Umbilical cord (tissue), 2 donors: ENCODE results near the gene PDE6A. TPM values are rescaled to one million over a fixed set of nuclear protein-coding genes. Genes with fewer than 3 reads are reported as not detected.
A peak's percentile ranks its signal among the peaks of the same experiment; 100 is the strongest.

ENCODE experiments used
- DNase-seq: peaks from one replicate; pipeline ENCODE4 v3.0.0-alpha.2; 2015; ENCODE audit warnings: low spot score
- total RNA-seq: library from RNA; depleted of rRNA; stranded (reverse); fragments of >200 nt; gene quantifications from one replicate; pipeline ENCODE4 v1.2.3, GENCODE V29; 2014; ENCODE audit warnings: low replicate concordance; ENCODE audit not compliant: insufficient read depth

PDE6A gene
- total RNA-seq, 1 donor from 2014 or later: 5.3 TPM

DNA sequence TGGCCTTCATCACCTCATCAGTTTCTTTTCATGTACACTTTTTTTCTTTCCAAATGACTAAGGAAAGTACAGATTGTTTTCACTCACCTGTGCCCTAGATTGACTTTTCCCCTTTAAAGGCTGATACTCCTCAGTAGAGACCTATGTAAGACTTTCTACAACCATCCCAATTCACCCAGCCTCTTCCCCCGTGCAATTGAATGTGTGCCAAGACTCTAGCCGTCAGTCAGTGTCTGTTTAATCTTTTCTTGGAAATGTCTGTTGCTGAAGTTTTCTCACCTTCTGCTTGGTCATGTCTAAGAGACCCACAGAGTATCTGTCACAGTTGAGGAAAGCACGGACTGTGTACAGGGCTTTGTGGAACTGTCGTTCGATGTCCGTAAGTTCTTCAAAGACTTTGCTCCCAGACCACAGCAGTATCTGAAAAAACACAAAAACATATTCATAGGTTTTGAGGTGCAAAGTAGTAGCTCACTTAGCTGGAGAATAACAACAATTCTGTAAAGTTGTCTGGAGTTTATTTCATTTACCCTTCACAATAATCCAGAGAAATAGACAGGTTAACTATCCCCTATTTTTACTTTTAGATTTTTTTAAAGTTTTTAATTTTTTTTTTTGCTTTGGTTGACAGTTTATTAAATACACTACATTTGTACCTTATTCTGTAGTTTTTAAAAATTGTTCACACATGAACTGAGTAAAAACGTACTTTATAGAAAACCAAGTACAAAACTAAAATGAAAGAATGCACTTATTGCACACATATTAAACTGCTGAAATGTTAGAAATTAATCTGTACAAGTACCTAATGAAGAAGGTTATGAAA lies 13.6 kb downstream of the PDE6A start:
- DNase-seq: no peak

DNA sequence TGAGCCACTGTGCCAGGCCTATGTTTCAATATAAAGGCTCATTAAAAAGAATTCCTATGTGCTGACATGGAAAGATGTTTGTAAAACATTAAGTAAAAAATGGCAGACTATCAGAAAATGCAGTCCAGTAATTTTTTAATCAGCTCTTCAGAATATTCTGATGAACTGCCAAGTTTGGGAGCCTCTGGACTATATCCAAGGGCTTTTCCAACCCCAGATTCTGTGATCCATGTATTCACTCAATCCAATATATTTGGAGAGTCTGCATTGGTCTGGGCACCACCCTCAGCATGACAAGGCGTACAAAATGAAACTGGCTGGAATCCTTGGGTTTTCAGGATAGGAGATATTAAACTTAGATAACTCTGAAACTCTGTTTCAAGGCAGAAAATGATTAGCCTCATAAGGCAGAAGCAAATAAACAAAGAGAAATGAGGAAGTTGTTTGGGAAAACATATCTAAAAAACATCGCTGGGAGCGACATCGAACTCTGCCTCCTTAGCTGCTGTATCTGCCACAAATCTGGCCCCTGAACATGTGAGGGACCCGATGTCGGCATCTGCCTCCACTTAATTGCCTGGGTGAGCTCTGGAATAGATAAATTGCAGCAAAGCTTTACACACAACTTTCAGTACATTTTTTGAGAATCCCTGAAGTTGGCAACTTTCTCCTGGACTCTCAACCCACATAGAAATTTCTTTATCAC lies 14.4 kb downstream of the PDE6A start:
- no peak for DNase-seq

DNA sequence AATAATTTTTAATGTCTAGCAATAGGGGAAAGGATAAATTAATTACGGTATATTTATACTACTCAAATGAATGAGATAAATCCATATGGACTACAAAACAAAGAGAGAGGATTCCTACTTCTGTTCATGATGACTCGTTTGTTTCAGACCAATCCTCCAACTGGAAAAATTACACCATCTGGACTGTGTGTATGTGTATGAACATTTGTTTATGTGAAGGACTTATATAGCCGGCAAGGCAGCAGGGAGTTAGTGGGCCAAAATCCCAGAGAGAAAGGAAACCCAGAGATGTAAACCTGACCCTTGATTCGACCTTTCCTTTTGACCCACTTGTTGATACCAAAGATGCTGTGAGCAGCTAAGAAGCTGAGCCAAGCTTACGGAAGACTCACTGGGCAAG lies 20.1 kb downstream of the PDE6A start:
- no peak for DNase-seq

DNA sequence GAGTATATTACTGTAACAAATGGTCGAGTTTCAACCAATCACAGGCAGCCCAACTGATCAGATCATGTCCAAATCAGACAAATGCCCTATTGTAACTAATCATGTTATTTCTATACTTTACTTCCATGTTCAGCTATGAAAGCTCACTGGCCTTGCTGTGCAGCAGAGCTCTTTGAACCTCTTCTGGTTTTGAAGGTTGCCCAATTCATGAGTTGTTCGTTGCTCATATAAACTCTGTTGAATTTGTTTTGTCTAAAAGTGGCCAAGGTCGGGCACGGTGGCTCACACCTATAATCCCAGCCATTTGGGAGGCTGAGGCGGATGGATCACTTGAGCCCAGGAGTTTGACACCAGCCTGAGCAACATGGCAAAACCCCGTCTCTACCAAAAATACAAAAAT lies 21.6 kb downstream of the PDE6A start:
- DNase-seq: no peak

DNA sequence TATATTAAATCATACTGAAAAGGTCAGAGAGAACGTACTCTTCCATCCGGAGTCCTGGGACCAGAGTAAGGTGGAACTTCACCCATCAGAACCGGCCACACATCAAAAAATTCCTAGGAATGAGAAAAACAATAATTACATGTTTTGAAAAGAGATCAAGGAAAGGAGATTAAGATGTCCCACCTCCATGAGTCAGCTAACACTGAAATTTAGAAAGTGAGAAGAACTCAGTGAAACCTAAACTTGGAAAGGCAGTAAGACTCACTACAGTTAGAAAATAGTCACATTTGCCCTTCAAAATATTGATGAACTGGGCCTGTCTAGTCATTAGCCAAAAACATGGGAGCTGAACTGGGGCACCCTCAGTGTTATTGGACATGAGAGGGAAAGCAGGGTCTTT lies 23.0 kb downstream of the PDE6A start:
- no peak for DNase-seq

DNA sequence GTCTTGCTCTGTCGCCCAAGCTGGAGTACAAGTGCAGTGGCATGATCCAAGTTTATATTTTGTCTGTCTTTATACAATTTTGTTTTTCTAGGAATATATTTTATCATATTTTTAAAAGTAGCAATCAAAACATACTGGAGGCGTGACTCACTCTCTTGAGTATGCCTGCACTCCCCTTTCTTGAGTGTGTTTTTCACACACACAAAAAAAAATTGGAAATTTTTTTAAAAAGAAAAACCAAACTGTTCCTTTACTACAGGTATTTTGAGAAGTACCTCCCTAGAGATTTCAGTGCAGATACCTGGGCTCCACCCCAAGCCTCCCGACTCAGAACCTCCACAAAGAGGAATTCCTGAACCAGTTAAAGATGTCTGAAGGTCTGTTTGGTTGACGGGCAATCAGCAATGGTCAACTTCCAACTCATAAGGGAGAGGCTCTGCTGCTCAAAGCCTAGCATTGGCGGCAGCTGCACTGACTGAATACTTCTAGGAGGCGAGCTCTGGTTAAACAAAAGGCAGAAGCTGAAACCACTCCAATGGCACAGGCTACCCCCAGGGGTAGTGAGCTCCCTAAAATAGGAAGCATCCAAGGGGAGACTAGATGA lies 27.4 kb downstream of the PDE6A start:
- no peak for DNase-seq

DNA sequence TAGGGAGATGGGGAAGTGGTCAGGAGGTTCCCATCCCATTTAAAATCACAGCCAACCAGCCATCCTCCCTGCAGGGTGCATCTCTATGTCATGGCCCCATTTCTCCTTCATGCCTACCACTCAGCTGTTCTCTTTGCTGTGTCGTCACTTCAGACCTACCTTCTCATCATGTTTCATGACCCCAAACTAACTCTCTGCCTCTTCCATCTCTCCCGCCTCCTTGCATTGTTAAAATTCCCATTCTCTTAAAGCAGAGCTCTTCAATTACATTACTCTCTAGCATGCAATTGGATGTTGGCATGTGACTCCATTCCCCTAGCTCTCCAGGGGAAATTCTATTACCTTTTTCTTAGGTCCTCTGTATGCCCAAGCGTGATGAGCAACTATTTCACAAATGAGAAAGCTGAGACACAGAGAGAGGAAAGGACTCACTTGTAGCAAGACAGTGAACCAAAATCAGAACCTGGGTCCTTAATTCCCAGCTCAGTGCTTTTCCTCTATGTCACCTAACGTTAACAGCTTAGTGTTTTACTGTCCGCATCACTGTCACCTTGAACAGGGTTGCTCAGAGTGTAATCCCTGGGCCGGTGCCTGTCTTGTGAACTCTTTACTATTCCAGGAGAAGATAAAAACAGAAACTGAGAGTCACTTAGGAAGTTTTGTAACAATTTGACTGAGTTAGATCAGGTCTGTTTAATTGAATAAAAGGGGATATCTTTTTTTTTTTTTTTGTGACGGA lies 28.1 kb downstream of the PDE6A start:
- no peak for DNase-seq

- peak; percentile 65 for DNase-seq
These were observed 29.0 kb downstream of the PDE6A start for GRCh38 chr5:149915392-149916260.

- DNase-seq: no peak
These were observed 30.9 kb downstream of the PDE6A start for GRCh38 chr5:149913436-149914419.

GRCh38 chr5:149912226-149912871 lies 32.2 kb downstream of the PDE6A start:
- DNase-seq: no peak

GRCh38 chr5:149911031-149911430 lies 33.6 kb downstream of the PDE6A start:
- no peak for DNase-seq

DNA sequence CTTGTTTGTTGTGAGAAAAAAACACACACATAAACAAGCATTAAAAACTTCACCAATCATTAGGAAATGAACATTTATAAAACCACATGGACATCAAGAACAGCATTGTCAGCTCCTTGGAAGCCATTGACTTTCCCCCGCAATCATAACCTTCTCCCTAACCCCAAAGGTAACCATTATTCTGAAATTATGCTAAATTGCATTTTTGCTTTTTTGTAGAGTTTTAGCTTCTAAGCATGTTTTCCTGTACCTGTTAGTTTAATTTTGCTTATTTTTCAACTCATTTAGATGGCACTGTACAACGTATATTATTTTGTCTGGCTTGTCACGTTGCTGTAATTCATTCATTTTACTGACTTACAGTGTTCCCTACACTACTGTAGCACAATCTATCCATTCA lies 36.8 kb downstream of the PDE6A start:
- DNase-seq: no peak

DNA sequence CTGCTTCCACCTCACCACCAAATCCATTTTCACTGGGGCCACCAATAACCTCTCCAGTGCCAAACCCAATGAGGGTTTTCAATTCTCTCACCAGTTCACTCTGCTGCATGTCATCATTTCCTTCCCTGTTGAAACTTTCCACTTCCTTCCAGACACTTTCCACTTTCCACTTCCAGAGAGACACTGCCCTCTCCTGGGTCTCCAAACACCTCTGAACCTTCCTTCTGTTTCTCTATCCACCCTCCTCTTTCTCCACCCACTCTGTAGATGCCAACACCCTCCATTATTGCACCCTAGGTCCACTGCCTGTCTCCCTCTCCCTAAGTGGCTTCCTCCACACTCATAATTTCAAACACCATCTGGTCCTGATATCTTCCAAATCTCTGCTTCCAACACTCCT lies 39.6 kb downstream of the PDE6A start:
- no peak for DNase-seq

DNA sequence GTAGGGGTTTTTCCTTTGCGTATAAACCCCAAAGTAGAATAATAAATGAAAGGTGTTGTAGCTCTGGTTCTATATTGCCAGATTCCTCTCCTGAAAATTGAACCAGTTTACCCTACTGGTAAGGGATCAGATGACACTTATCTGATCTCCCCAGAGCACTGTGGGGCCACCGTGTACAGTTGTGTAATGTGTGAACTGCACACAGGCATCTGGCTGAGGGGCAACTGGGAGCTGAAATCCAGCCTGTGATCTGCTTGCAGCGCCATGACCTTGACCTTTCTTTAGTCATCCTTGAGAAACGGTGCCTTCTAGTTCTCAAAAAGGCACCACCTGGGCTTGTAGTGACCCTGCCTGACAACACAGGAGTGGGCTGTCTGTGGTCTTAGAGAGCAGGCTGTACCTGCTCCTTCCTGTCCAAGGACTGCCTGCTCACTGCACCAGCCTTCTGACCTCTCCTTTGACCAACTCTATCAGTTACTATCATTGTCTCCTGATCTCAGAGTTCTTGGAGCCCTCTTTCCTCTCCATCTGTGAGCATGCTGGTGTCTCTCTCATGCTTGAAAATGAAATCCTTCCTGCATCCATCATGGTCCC lies 40.2 kb downstream of the PDE6A start:
- no peak for DNase-seq

DNA sequence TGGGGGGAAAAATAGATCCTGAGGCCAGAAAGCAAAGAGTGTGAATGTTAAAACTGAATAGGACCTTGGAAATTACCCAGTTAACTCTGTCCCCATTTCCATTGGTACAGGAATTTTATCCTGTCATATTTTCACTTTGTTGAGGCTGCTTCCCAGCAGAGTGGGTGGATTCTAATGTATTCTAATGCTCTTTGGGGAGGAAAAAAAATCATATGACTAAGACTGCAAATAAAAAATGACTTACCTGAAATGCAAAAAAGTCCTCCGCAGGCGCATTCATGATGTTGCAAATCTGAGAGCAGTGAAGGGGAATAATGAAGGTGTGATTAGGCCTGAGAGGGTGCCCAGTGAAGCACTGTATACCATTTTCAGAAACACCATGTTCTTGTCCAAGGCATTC lies 41.2 kb downstream of the PDE6A start:
- no peak for DNase-seq

DNA sequence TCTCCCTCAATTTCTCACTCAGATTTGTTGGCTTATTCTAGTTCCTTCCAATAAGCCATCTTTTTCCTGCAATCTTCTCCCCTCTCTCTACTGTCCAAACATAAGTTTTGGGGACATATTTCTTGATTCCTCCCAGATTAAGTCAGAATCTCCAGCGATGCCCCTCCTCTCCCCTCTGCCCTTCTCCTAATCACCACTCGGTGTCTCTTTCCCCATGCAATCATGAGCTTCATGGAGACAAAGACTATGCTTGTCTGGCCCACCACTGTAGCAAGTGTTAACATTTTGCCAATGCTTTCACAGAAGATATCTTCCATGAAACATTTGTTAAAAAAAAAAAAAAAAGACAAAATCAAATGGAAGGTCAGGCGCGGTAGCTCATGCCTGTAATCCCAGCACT lies 42.4 kb downstream of the PDE6A start:
- no peak for DNase-seq

DNA sequence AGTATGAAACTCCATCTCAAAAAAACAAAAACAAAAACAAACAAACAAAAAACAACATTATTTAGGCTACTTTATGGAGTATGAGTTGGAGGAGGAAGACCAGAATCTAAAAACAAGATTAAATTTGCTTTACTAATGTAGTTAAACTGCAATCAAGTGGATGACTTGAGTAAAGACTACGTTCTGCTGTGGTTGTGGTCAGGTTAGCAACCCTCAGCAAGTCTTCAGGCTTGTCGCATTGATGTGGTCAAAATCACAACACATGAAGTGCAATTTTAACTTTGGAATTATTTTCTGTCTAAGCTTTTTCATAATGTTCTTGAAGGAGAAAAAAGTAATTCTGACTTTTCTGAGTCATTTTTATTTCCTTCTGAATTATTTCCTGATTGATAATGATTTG lies 43.1 kb downstream of the PDE6A start:
- no peak for DNase-seq

DNA sequence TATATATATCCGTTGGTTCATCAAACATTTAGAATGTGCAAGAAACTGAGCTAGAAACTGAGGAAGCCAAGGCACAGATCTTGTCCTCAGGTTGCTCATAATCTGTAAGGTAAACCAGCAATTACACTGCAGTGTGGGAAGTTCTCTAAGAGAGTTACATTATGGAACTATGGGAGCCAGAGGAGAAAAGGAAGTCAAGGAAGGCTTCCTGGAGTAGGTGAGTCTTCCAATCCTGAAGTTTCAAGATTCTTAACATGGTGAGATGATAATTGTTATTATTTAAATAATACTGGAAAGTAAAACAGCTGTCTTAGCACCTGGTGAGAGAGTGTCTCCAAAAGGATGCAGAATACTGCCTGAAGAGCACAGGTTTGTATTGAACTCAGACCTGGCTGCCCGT lies 44.2 kb downstream of the PDE6A start:
- no peak for DNase-seq

DNA sequence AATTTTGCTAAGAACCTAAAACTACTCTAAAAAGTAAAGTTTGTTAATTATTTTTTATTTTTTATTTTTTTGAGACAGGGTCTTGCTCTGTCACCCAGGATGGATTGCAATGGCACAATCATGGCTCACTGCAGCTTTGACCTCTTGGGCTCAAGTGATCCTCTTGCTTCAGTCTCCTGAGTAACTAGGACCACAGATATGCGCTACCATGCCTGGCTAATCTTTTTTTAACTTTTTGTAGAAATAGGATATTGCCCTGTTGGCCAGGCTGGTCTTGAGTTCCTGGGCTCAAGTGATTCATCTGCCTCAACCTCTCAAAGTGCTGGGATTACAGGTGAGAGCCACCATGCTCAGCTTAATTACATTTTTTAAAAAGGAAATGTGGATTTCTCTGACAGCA lies 45.8 kb downstream of the PDE6A start:
- DNase-seq: no peak
